ENCODE data around the gene C13orf42. TPM values are rescaled to one million over a fixed set of nuclear protein-coding genes. Genes with fewer than 3 reads are reported as not detected.

Gene C13orf42
- total and polyA plus RNA-seq, 10 of the 15 experiments (the other 5 are each of a cell fraction or from before 2014, with no cell fraction given): not detected

DNA sequence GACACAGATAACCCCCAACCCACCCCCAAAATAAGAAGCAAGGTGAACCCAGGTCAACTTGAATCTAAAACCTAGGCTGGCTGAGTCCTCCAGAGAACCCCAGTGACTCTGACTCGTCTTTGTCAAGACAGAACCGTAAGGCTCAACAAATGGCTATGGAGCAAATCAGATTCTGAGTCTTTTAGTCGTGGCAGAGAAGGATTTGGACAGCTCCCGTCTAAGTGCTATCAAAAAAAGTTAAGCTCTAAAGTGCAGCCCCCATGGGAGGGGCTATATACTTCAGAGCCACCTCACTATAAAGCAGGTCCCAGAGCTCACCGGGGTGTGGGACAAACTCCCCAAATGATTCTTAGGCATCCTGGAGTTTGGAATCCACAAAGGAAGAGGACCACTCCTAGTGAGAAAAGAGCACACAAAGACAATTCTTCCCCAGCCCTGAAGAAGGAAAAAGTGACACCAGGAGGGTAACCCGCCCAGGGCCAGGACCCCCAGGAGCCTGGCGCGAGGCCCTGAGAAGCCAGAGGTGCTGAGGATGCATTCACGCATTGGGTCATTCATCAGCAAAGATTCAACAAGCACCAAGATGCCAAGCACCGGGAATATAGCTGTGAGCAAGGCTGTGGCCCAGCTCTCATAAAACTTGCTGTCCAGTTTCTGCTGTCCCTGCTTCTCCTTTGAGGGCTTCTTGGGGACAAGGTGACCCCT lies 25.4 kb upstream of the C13orf42 start:
- H3K4me3 ChIP-seq: no peak overlapping the region
- DNase-seq (ENCODE audit: low read depth, low spot score) (no peak), ATAC-seq (no peak), FAIRE-seq (no peak)
- H2AFZ ChIP-seq (ENCODE audit: control insufficient read depth, low read depth, low read length): no peak overlapping the region
- no peaks in the 10 kb centered on the region for H3K9me3 ChIP-seq (replicated peaks; ENCODE audit: control insufficient read depth, insufficient read depth, low read length)
- H3K4me1 ChIP-seq (ENCODE audit: control insufficient read depth, insufficient read depth, low read length): no peaks in the 10 kb centered on the region
- H4K20me1 ChIP-seq (ENCODE audit: control insufficient read depth, insufficient read depth): no peaks in the 10 kb centered on the region
- H3K36me3 ChIP-seq (ENCODE audit: control insufficient read depth in 2 of 2, insufficient read depth in 2 of 2, low read length in 1 of 2): no peaks in the 10 kb centered on the region
- no peak overlapping the region for H3K9ac ChIP-seq (ENCODE audit: control insufficient read depth, insufficient read depth, low read length)
- POLR2A ChIA-PET: no interaction called here
- SMC1A ChIA-PET (ENCODE audit: uncharacterized antibody, unreplicated experiment): no interaction called here
- H3K27me3 ChIP-seq (replicated peaks in 1 of 2; ENCODE audit: control insufficient read depth in 2 of 2, insufficient read depth in 2 of 2, low read length in 1 of 2): no peaks in the 10 kb centered on the region; a peak in 1 of 4 replicates
- CTCF ChIA-PET: interaction anchor here (1.1 kb wide), 1 partner anchor 12 kb away, joined by 4 read pairs; no protein-coding TSS in a partner anchor
- RAD21 ChIA-PET (ENCODE audit: unreplicated experiment): no interaction called here
- H3K79me2 ChIP-seq (ENCODE audit: control insufficient read depth, insufficient read depth, low read length): no peaks in the 10 kb centered on the region
- TF ChIP-seq MLLT1 (IDR thresholded peaks at IDR 0.05) (no peak), SPI1 (IDR thresholded peaks at IDR 0.05; ENCODE audit: borderline replicate concordance, insufficient read depth, low read depth, low read length) (no peak), WRNIP1 (IDR thresholded peaks at IDR 0.05; ENCODE audit: borderline replicate concordance, low read depth, low read length) (no peak)
- in situ Hi-C loops (cut with MboI): no loop called here
- no peak overlapping the region for H3K27ac ChIP-seq (ENCODE audit: control insufficient read depth, insufficient read depth)
- intact Hi-C loops (cut with micrococcal nuclease; ENCODE audit: unreplicated experiment): no loop called here
- no TSS peak for BruUV-seq (replicated peaks)
- WGBS (ENCODE audit: insufficient coverage, insufficient replicate concordance, low lambda C conversion rate, missing lambda C conversion rate): 52% methylated on average over 10 of the region's 10 CpGs
- no peak overlapping the region for H3K4me2 ChIP-seq (ENCODE audit: control insufficient read depth, insufficient read depth)

- H3K27me3 ChIP-seq (replicated peaks in 1 of 2; ENCODE audit: control insufficient read depth in 2 of 2, insufficient read depth in 2 of 2, low read length in 1 of 2): peaks cover 0 to 2% of the 10 kb centered on the region in 2 experiments; a peak in 2 of 4 replicates
- CTCF ChIA-PET: interaction anchor here (2.2 kb wide), 1 partner anchor 9 kb away, joined by 12 read pairs; no protein-coding TSS in a partner anchor
- H3K36me3 ChIP-seq (ENCODE audit: control insufficient read depth in 2 of 2, insufficient read depth in 2 of 2, low read length in 1 of 2): no peaks in the 10 kb centered on the region
- no peak overlapping the region for H3K9ac ChIP-seq (ENCODE audit: control insufficient read depth, insufficient read depth, low read length)
- in situ Hi-C loops (cut with MboI): no loop called here
- no TSS peak for BruUV-seq (replicated peaks)
- 17% methylated on average over 8 of the region's 8 CpGs for WGBS (ENCODE audit: insufficient coverage, insufficient replicate concordance, low lambda C conversion rate, missing lambda C conversion rate)
- no peak overlapping the region for H3K4me2 ChIP-seq (ENCODE audit: control insufficient read depth, insufficient read depth)
- ATAC-seq (no peak), DNase-seq (ENCODE audit: low read depth, low spot score) (no peak), FAIRE-seq (no peak)
- RAD21 ChIA-PET (ENCODE audit: unreplicated experiment): interaction anchor here (1.5 kb wide), 1 partner anchor 9 kb away, joined by 6 read pairs; no protein-coding TSS in a partner anchor
- H3K27ac ChIP-seq (ENCODE audit: control insufficient read depth, insufficient read depth): no peak overlapping the region
- TF ChIP-seq JUNB (IDR thresholded peaks at IDR 0.05): no peak
- SMC1A ChIA-PET (ENCODE audit: uncharacterized antibody, unreplicated experiment): no interaction called here
- H2AFZ ChIP-seq (ENCODE audit: control insufficient read depth, low read depth, low read length): no peak overlapping the region
- POLR2A ChIA-PET: no interaction called here
- intact Hi-C loops (cut with micrococcal nuclease; ENCODE audit: unreplicated experiment): no loop called here
- H3K4me3 ChIP-seq: no peak overlapping the region
- H4K20me1 ChIP-seq (ENCODE audit: control insufficient read depth, insufficient read depth): no peaks in the 10 kb centered on the region
- H3K79me2 ChIP-seq (ENCODE audit: control insufficient read depth, insufficient read depth, low read length): no peaks in the 10 kb centered on the region
- no peaks in the 10 kb centered on the region for H3K9me3 ChIP-seq (replicated peaks; ENCODE audit: control insufficient read depth, insufficient read depth, low read length)
- H3K4me1 ChIP-seq (ENCODE audit: control insufficient read depth, insufficient read depth, low read length): no peaks in the 10 kb centered on the region
Observed at GRCh38 chr13:51134763-51135365, 23.8 kb upstream of the C13orf42 start.

Measured in GM12878 (cell line).